Epithelial cell of esophagus (primary cell): ENCODE measurements around the gene STAU1.
"Not testable (repeated sequence)": the region's sequence is repeated elsewhere in the genome, so short reads cannot be mapped to it uniquely, and the experiment has no call there.

Source experiments
- DNase-seq: peaks from one replicate; pipeline ENCODE4 v3.0.0; 2010; ENCODE audit warnings: low read depth
- H3K4me3 ChIP-seq: 2 replicates; pipeline ENCODE4 v1.5.1; 2011; ENCODE audit warnings: mild to moderate bottlenecking, low read length, control low read depth
- CTCF ChIP-seq: IDR thresholded peaks from 2 replicates; pipeline ENCODE4 v1.5.1; 2011; ENCODE audit warnings: low read depth, mild to moderate bottlenecking, low read length, control low read depth, inconsistent platforms; ENCODE audit not compliant: insufficient read depth; ENCODE audit errors: missing control alignments

STAU1 gene

GRCh38 chr20:49122920-49123319, 65.2 kb downstream of the STAU1 start:
- no peak for DNase-seq
- no peak overlapping the region for H3K4me3 ChIP-seq
- no peak for TF ChIP-seq CTCF

- no peak overlapping the region for H3K4me3 ChIP-seq
- no peak for TF ChIP-seq CTCF
- DNase-seq = no peak
Observed at GRCh38 chr20:49119988-49120387, 68.1 kb downstream of the STAU1 start.

- no peak for TF ChIP-seq CTCF
- DNase-seq = no peak
- H3K4me3 ChIP-seq = no peak overlapping the region
Observed at GRCh38 chr20:49118307-49118706, 69.8 kb downstream of the STAU1 start.

GRCh38 chr20:49115564-49115963, 72.6 kb downstream of the STAU1 start:
- H3K4me3 ChIP-seq = no peak overlapping the region
- no peak for DNase-seq
- no peak for TF ChIP-seq CTCF

- TF ChIP-seq CTCF = no peak
- H3K4me3 ChIP-seq = no peak overlapping the region
- no peak for DNase-seq
Observed at GRCh38 chr20:49112596-49113274, 75.4 kb downstream of the STAU1 start.

GRCh38 chr20:49110767-49111694, 77.1 kb downstream of the STAU1 start:
- TF ChIP-seq CTCF = no peak
- no peak for DNase-seq
- H3K4me3 ChIP-seq = no peak overlapping the region

- no peak for DNase-seq
- no peak overlapping the region for H3K4me3 ChIP-seq
- TF ChIP-seq CTCF = no peak
Observed at GRCh38 chr20:49106328-49106727, 81.8 kb downstream of the STAU1 start.

- not testable (repeated sequence) for DNase-seq, H3K4me3 ChIP-seq
Observed at GRCh38 chr20:49104979-49105547, 83.1 kb downstream of the STAU1 start.
